NCI-H128 (cell line): ENCODE measurements around the gene HDAC4.

Experiments used
- DNase-seq: peaks from one replicate; lab custom pipeline; 2025; ENCODE audit not compliant: unreplicated experiment; lab: John Stamatoyannopoulos, UW

The HDAC4 gene

DNA sequence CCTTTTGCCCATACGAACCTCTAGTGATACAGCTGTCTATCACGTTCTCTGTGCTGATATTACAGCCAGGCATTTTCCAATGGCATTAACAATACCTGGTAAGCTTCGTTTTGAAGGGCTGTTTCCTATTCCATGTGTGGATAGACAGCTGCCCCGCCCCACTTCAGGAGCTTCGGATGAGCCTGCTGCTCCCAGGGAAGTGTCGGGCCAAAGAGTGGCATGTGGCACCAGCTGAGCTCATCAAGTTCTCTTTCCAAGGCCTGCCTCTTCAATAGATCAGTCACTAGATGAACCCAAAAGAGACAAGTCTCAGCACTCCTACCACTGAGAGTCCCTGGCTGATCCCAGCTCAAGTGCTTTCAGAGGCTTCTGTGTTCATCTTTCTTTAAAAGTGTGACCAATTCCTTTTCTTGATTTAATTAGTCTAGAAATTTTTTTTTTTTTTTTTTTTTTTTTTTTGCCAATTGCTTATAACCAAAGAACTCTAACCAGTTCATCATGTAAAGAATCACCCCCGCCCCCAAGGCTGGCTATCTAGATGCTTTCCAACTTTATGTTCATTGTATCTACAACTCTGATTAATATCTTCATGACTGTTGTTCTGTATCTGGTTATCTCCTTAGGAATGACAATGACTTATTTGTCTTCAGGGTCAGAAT is 46.6 kb downstream of the HDAC4 start:
- no peak for DNase-seq

DNA sequence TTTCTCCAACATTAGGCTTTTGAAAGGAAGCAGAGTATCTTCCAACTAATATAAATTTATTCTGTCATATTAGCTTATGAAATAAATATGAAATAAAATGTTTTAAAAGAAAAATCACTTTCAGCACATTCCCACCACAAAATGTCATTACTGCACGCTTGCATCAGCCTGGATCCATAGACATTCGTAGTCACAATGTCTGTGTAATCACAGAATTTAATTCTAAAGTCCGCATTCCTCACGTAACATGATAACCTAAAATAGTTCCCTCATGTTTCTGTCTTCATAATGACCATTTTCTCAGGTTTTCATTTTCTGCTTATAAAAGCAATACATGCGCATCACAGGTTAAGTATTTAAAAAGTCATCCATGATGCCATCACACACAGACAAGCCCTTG is 47.1 kb downstream of the HDAC4 start:
- no peak for DNase-seq

DNA sequence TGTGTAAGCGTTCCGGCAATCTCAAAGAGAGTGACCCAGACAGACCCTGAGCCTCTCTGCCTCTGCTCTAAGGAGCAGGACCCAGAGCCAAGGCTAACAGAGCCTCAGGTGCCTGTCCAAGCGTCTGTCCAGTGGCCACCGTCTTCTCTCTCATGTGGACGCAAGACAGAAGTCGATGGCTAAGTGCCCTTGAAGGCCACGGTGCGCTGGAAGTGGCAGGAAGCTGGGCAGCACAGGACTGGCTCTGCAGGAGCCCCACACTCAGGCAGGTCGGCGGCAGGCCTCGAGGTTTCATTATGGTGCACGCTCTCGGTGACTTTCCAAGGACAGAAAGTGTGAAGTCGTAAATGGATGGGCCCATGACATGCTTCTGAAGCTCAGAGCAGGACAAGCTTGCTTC is 49.1 kb downstream of the HDAC4 start:
- no peak for DNase-seq

GRCh38 chr2:239349453-239350135 is 51.2 kb downstream of the HDAC4 start:
- DNase-seq = no peak

GRCh38 chr2:239348563-239349452 is 52.0 kb downstream of the HDAC4 start:
- no peak for DNase-seq

- no peak for DNase-seq
Observed at GRCh38 chr2:239346676-239347075, 54.1 kb downstream of the HDAC4 start.

GRCh38 chr2:239345251-239345650 is 55.6 kb downstream of the HDAC4 start:
- no peak for DNase-seq

DNA sequence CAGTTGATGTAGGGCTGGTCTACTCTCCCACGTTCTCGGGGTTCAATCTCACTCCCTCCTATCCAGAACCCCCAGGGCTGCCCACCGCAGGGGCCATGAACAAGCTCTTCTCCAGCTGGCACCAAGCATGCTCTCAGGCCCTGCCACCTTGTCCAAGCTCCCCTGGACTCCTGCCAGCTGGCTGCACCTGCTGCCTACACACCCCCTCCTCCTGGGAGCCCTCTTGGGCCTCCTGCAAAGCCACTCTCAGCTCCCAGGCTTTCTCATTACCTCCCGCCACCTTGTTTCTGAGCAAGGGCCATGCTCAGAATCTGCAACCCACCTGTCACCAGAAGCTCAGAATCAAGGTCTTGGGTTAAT is 56.0 kb downstream of the HDAC4 start:
- no peak for DNase-seq

DNA sequence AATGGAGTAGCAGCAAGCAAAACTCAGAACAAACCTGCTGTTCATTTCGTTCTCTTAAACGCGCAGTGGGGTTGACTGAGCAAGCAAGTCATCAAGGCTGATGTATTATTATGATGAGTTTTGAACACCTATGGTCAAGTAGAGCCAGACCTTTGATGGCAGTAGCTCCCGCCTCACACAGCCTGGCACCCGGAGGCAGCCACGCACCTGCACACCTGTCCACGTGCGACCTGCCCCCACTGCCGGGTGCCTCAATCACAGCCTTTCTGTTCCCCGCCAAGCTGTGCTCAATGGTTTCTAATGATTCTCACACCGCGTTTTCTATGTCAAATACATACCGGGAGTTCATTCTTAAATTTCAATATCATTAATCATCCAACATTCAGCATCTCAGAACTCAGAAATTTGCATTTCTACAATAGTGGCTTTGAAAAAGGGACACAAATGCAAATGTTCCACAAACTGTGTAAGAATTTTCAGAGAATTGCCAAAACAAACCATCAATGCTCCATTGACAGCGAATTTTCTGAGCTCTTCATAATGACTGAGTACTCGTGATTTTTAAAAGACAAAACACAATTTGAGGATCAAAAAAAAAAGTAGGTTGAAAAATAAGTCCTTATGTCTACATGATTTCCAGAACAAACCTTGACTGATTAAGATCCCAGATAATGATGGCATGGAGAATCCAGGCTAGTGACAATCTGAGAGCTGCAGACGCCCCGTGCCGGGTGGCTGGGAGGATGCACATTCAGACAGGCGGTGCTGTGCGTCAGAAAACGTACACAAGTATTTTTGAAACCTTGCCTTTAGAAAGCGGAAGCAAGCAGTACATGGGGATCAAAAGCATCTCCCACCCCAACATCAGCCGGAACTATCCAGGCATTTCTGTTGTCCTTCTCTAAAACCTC is 56.6 kb downstream of the HDAC4 start:
- DNase-seq = no peak

DNA sequence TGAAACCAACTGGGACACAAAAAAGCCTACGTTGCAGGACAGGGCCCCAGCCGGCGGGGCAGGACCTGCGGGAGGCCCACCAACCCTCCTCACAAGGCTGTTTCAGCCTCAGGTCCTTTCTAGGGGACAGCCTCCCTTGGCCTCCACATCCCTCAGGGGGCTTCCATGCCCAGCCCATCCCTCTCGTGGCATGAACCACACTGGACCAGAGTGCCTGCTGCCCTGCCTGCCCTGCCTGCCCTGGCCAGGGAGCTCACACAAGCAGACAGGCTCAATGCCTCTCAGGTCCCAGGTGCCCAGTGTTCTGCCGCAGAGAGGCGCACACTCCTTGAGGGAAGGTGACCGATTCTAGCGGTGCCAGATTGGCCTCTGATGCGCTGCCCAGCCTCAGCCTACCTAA is 57.4 kb downstream of the HDAC4 start:
- DNase-seq = no peak

- no peak for DNase-seq
Observed at GRCh38 chr2:239341840-239342239, 59.0 kb downstream of the HDAC4 start.

- no peak for DNase-seq
Observed at GRCh38 chr2:239341146-239341732, 59.6 kb downstream of the HDAC4 start.

DNA sequence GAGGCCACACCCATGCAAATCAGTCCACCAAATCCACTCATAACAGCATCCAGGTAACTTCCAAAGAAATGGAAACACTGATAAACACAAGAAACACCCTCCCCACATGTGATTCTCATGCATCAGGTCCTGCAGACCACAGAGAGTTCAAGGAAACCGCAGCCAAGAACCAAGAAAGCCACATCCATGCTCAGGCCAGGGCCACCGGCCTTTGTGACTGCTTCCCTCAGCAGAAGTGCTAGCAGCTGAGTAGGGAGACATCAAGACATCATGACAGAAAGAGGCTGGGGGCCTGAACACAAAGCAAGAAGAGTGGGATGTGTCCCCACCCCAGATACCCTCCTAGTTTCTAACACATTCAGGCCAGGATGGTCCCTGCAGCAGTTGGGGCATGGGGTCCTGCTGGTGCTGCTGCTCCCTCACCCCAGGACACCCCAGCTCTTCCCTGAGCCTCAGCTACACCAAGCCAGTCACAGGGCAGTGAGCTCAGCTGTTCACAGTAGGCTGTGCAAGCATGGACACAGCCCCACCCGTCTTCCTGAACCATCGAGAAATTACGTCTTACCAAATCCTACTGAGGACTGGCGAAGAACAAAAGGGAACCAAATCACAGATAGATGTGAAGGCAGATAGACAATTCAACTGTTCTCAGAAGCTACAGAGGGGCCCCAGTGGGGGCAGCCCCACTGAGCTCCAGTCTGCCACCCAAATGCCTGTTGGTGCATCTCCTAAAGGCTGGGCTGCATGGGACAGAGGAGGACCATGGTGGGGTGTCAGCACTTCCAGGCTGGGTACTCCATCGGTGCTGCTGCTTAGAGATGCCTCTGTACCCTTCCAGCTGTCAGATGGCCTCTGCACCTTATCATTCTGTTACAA is 60.9 kb downstream of the HDAC4 start:
- DNase-seq = no peak

DNA sequence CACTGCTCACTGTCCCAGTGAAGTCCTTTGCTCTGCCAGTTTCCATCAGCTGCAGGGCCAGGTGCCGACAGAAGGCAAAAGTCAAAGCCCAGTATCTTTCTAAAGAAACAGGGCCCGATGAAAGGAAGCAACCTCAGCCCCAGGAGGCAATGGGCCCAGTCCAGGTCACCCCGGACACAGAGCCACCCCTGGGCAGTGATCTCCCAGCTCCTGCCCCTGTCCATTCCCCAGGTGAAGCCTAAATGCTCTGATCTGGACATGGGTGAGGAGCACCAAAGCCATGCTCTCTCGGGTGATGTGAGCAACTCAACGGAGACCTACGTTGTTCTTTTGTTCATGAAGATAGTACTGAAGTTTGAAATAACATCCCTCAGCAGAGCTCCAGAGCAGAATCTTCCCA is 61.6 kb downstream of the HDAC4 start:
- DNase-seq = no peak

GRCh38 chr2:239337877-239338484 is 62.8 kb downstream of the HDAC4 start:
- DNase-seq = no peak

- no peak for DNase-seq
Observed at GRCh38 chr2:239337122-239337876, 63.5 kb downstream of the HDAC4 start.

DNA sequence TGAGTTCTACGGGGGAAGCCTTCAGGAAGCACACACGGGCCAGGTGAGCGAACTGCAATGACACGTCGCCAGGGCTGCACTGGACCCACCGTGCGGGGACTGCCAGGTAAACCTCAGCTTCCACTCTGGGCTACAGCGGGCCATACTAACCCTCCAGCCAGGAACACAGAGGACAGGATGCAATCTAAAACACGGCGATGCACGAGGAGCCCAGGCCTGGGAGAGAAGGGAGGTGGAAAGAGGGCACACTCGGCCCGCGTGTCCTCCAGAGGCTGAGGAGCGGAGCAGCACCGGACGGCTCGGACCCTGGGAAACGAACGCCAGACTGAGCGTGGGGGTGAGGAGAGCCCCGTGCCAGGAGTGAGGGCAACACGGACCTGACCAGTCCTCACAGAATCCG is 69.3 kb downstream of the HDAC4 start:
- DNase-seq = no peak

DNA sequence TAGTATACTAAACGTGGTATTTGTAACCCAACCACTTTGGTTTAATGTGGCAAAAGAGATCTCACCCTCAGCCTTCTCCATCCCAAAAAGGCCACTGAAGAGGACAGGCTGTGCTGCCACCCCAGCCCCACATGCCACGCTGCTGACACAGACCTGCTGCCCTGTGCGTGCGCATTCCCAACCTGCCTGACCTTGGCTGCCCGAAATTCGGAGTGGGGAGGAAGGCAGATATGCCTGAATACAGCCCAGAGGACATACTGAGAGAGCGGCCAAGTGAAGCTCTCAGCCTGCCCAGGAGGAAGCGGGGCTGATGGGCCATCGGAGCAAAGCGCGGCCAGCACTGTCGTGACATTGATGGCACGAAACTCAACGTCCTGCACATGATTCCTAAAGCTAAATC is 70.0 kb downstream of the HDAC4 start:
- no peak for DNase-seq
